Measurements from ENCODE around the gene OGDHL.
"Not testable (repeated sequence)": the region's sequence is repeated elsewhere in the genome, so short reads cannot be mapped to it uniquely, and the experiment has no call there.

OGDHL gene

DNA sequence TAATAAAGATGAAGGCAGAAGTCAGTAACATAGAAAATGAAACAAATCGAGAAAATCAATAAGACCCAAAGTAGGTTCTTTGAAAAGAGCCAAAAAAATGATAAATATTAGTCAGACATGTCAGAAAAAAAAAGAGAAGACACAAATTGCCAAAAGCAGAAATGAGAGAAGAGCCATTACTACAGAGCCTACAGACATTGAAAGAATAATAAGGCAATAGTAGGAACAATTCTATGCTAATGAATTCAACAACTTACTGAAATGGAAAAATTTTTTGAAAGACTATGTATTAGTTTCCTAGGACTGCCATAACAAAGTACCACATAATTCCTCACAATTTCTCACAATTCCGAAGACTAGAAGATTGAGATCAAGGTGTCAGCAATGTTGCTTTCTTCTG lies 35.5 kb downstream of the OGDHL start:
- intact Hi-C loops (cut with DNase I; ENCODE audit: low total_unique reads) = no loop called here
- H3K4me3 ChIP-seq = no peak overlapping the region
- no peak for DNase-seq
- H3K36me3 ChIP-seq = no peaks in the 10 kb centered on the region
- H3K9me3 ChIP-seq = peaks cover 0 to 18% (median 11%) of the 10 kb centered on the region in 3 donors
- no peaks in the 10 kb centered on the region for H3K27me3 ChIP-seq
- H3K27ac ChIP-seq = no peak overlapping the region
- TF ChIP-seq, protein P1, sequence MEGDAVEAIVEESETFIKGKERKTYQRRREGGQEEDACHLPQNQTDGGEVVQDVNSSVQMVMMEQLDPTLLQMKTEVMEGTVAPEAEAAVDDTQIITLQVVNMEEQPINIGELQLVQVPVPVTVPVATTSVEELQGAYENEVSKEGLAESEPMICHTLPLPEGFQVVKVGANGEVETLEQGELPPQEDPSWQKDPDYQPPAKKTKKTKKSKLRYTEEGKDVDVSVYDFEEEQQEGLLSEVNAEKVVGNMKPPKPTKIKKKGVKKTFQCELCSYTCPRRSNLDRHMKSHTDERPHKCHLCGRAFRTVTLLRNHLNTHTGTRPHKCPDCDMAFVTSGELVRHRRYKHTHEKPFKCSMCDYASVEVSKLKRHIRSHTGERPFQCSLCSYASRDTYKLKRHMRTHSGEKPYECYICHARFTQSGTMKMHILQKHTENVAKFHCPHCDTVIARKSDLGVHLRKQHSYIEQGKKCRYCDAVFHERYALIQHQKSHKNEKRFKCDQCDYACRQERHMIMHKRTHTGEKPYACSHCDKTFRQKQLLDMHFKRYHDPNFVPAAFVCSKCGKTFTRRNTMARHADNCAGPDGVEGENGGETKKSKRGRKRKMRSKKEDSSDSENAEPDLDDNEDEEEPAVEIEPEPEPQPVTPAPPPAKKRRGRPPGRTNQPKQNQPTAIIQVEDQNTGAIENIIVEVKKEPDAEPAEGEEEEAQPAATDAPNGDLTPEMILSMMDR (IDR thresholded peaks at IDR 0.05) = no peak
- no peaks in the 10 kb centered on the region for H3K4me1 ChIP-seq

DNA sequence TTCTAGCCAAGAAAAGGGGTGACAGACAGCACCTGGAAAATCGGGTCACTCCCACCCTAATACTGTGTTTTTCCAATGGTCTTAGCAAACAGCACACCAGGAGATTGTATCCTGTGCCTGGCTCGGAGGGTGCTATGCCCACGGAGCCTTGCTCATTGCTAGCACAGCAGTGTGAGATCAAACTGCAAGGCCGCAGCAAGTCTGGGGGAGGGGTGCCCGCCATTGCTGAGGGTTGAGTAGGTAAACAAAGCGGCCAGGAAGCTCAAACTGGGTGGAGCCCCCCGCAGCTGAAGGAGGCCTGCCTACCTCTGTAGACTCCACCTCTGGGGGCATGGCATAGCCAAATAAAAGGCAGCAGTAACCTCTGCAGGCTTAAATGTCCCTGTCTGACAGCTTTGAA lies 47.0 kb downstream of the OGDHL start:
- H3K27ac ChIP-seq; intact Hi-C loops (cut with DNase I; ENCODE audit: low total_unique reads); H3K4me1 ChIP-seq; H3K27me3 ChIP-seq; DNase-seq; H3K9me3 ChIP-seq; H3K36me3 ChIP-seq; H3K4me3 ChIP-seq: not testable (repeated sequence)

- Histone ChIP-seq H3K4me1 (no peaks in the 10 kb centered on the region), H3K9me3 (peaks cover 0 to 4% (median 0%) of the 10 kb centered on the region in 3 donors), H3K36me3 (no peaks in the 10 kb centered on the region), H3K27ac (no peak overlapping the region), H3K4me3 (no peak overlapping the region), H3K27me3 (no peaks in the 10 kb centered on the region)
- DNase-seq = no peak
- TF ChIP-seq, protein P1 (IDR thresholded peaks at IDR 0.05) = no peak
- intact Hi-C loops (cut with DNase I; ENCODE audit: low total_unique reads) = no loop called here
These were observed 48.9 kb downstream of the OGDHL start for GRCh38 chr10:49713266-49713665.

DNA sequence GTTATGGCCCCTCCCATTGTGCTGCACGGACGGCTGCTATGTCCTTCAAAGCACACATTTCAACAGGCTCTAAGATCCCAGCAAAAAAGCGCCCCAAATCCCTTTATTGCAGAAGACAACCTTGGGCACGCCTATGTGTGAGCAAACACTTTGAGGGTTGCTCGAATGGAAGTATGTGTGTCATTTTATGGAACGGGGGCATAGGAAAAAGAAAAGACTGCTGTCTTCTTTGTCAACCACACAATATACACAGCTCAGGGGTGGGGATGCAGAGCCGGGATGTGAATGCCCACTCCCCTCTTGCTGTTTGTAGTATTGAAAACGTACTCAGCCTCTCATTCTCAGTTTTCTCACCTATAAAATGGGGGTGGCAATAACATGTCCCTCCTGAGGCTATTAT lies 50.6 kb downstream of the OGDHL start:
- Histone ChIP-seq H3K27ac (no peak overlapping the region), H3K36me3 (no peaks in the 10 kb centered on the region), H3K9me3 (peaks cover 0 to 4% (median 0%) of the 10 kb centered on the region in 3 donors), H3K4me1 (no peaks in the 10 kb centered on the region), H3K27me3 (no peaks in the 10 kb centered on the region), H3K4me3 (no peak overlapping the region)
- intact Hi-C loops (cut with DNase I; ENCODE audit: low total_unique reads) = no loop called here
- TF ChIP-seq, protein P1 (IDR thresholded peaks at IDR 0.05) = no peak
- no peak for DNase-seq

GRCh38 chr10:49710966-49711365 lies 51.2 kb downstream of the OGDHL start:
- H3K27me3 ChIP-seq = no peaks in the 10 kb centered on the region
- no peaks in the 10 kb centered on the region for H3K4me1 ChIP-seq
- no peak for DNase-seq
- intact Hi-C loops (cut with DNase I; ENCODE audit: low total_unique reads) = no loop called here
- TF ChIP-seq, protein P1 (IDR thresholded peaks at IDR 0.05) = no peak
- no peaks in the 10 kb centered on the region for H3K36me3 ChIP-seq
- H3K9me3 ChIP-seq = peaks cover 0 to 4% (median 0%) of the 10 kb centered on the region in 3 donors
- no peak overlapping the region for H3K27ac ChIP-seq
- H3K4me3 ChIP-seq = no peak overlapping the region

- H3K27ac ChIP-seq = no peak overlapping the region
- H3K36me3 ChIP-seq = no peaks in the 10 kb centered on the region
- no peak overlapping the region for H3K4me3 ChIP-seq
- DNase-seq = no peak
- H3K9me3 ChIP-seq = peaks cover 0 to 3% (median 0%) of the 10 kb centered on the region in 3 donors
- TF ChIP-seq, protein P1 (IDR thresholded peaks at IDR 0.05) = no peak
- no peaks in the 10 kb centered on the region for H3K27me3 ChIP-seq
- intact Hi-C loops (cut with DNase I; ENCODE audit: low total_unique reads) = no loop called here
- no peaks in the 10 kb centered on the region for H3K4me1 ChIP-seq
These were observed 52.2 kb downstream of the OGDHL start for GRCh38 chr10:49709934-49710333.
